Measurements from ENCODE around the gene UBQLN4. TPM values are rescaled to one million over a fixed set of nuclear protein-coding genes. Genes with fewer than 3 reads are reported as not detected.
A peak's percentile ranks its signal among the peaks of the same experiment; 100 is the strongest.

UBQLN4 gene
- total RNA-seq, 1 donor from 2014 or later: 61.9 TPM

GRCh38 chr1:156064615-156065014 lies 11.0 kb upstream of the UBQLN4 start:
- DNase-seq (ENCODE audit: low spot score in 2 of 2, unreplicated experiment in 2 of 2): no peak
- no peak overlapping the region for H3K4me3 Mint-ChIP-seq
- H3K36me3 Mint-ChIP-seq: peaks cover 4% of the 10 kb centered on the region
- no peaks in the 10 kb centered on the region for H3K27me3 Mint-ChIP-seq (ENCODE audit: low read depth)
- TF ChIP-seq, protein P1, sequence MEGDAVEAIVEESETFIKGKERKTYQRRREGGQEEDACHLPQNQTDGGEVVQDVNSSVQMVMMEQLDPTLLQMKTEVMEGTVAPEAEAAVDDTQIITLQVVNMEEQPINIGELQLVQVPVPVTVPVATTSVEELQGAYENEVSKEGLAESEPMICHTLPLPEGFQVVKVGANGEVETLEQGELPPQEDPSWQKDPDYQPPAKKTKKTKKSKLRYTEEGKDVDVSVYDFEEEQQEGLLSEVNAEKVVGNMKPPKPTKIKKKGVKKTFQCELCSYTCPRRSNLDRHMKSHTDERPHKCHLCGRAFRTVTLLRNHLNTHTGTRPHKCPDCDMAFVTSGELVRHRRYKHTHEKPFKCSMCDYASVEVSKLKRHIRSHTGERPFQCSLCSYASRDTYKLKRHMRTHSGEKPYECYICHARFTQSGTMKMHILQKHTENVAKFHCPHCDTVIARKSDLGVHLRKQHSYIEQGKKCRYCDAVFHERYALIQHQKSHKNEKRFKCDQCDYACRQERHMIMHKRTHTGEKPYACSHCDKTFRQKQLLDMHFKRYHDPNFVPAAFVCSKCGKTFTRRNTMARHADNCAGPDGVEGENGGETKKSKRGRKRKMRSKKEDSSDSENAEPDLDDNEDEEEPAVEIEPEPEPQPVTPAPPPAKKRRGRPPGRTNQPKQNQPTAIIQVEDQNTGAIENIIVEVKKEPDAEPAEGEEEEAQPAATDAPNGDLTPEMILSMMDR (IDR thresholded peaks at IDR 0.05; ENCODE audit: unreplicated experiment): no peak
- peaks cover 17% of the 10 kb centered on the region for H3K4me1 Mint-ChIP-seq
- no peak overlapping the region for H3K27ac Mint-ChIP-seq
- no peaks in the 10 kb centered on the region for H3K9me3 Mint-ChIP-seq

DNA sequence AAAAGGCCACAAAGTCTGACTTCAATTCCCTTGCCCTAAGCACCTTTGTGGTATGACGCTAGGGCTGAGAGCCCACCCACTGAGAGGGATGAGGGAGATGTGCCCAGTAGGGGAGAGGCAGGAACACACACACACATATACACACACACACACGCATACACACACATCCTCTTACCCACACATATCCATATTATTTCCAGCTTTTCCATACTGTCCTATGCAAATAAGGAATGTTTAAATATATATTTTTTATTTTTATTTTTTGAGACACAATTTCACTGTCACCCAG lies 10.3 kb upstream of the UBQLN4 start:
- TF ChIP-seq, protein P1 (IDR thresholded peaks at IDR 0.05; ENCODE audit: unreplicated experiment): no peak
- H3K27me3 Mint-ChIP-seq (ENCODE audit: low read depth): no peaks in the 10 kb centered on the region
- peaks cover 17% of the 10 kb centered on the region for H3K4me1 Mint-ChIP-seq
- H3K4me3 Mint-ChIP-seq: no peak overlapping the region
- DNase-seq (ENCODE audit: low spot score in 2 of 2, unreplicated experiment in 2 of 2): no peak
- H3K36me3 Mint-ChIP-seq: peaks cover 4% of the 10 kb centered on the region
- H3K9me3 Mint-ChIP-seq: no peaks in the 10 kb centered on the region
- H3K27ac Mint-ChIP-seq: no peak overlapping the region

DNA sequence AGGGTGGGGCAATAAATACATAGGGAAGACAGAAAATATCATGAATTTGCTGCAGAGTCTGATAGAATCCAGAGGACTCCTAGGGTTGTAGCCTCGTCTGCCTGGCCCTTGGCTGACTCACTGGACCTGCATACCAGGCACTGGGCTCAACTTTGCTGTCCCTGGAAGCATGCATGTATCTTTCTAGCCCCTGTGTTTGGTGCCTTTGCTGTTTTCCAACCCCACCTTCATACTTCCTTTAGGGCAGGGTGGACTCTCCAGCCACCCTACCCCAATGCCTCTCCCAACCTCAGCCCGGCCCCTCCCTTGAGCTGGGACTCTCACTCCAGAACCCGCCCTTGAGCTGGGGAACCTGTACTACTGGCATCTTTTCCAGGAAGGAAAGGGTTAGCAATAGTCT lies 8.6 kb upstream of the UBQLN4 start:
- Mint-ChIP-seq H3K4me3 (peak overlapping the region; percentile 75), H3K27ac (peak overlapping the region; percentile 94)
- TF ChIP-seq, protein P1 (IDR thresholded peaks at IDR 0.05; ENCODE audit: unreplicated experiment): no peak

GRCh38 chr1:156060937-156061636 lies 7.5 kb upstream of the UBQLN4 start, which contains the start of gene RAB25:
Gene RAB25, plus strand, starts transcription at chr1:156061160. Its CDS starts 241 bp downstream, at chr1:156061401.
- Mint-ChIP-seq H3K4me3 (peak within 1 kb of the TSS; percentile 75), H3K9me3 (no peaks in the 10 kb centered on the region), H3K27me3 (ENCODE audit: low read depth) (no peaks in the 10 kb centered on the region), H3K4me1 (peaks cover 18% of the 10 kb centered on the region), H3K36me3 (no peaks in the 10 kb centered on the region), H3K27ac (peak within 1 kb of the TSS; percentile 94)
- peak in 1 of 2 experiments; percentile 70 for DNase-seq (ENCODE audit: low spot score in 2 of 2, unreplicated experiment in 2 of 2)
- TF ChIP-seq, protein P1 (IDR thresholded peaks at IDR 0.05; ENCODE audit: unreplicated experiment): no peak

More for the DNA sequence above, 8.6 kb upstream of the UBQLN4 start:
- H3K36me3 Mint-ChIP-seq: peaks cover 1% of the 10 kb centered on the region
- no peak for DNase-seq (ENCODE audit: low spot score in 2 of 2, unreplicated experiment in 2 of 2)
- no peaks in the 10 kb centered on the region for H3K9me3 Mint-ChIP-seq
- peaks cover 18% of the 10 kb centered on the region for H3K4me1 Mint-ChIP-seq
- no peaks in the 10 kb centered on the region for H3K27me3 Mint-ChIP-seq (ENCODE audit: low read depth)

DNA sequence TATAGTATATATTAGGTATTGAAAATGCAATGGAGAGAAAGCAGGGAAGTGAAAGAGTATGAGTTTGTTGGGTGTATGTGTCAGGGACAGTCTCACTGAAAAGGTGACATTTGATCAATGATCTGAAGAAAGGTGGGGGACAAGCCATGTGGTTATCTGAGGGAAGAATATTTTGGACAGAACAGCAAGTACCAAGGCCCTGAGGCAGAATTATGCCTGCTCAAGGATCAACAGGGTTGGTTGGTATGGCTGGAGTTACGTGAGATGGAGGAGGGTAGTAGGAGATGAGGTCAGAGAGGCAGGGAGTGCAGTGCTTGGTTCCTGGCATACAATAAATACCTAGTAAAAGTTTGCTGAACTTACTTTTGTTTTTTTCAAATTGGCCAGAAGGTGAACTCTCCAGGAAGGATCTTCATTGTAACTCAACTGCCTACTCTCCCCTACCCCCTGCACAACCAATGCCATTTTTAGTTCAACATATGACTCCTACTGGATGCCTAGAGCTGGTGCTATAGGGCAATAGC lies 2.8 kb upstream of the UBQLN4 start:
- TF ChIP-seq, protein P1 (IDR thresholded peaks at IDR 0.05; ENCODE audit: unreplicated experiment): no peak
- H3K9me3 Mint-ChIP-seq: no peaks in the 10 kb centered on the region
- H3K36me3 Mint-ChIP-seq: no peaks in the 10 kb centered on the region
- DNase-seq (ENCODE audit: low spot score in 2 of 2, unreplicated experiment in 2 of 2): no peak
- no peaks in the 10 kb centered on the region for H3K27me3 Mint-ChIP-seq (ENCODE audit: low read depth)
- no peak overlapping the region for H3K27ac Mint-ChIP-seq
- peaks cover 28% of the 10 kb centered on the region for H3K4me1 Mint-ChIP-seq
- peak overlapping the region; percentile 11 for H3K4me3 Mint-ChIP-seq
